Ishikawa (cell line): ENCODE measurements around the gene CD82.

Experiments used
- EGR1 ChIP-seq: IDR thresholded peaks from 2 replicates; pipeline ENCODE4 v1.6.1; 2012
- EP300 ChIP-seq: IDR thresholded peaks from 2 replicates; pipeline ENCODE4 v1.6.1; 2012; ENCODE audit warnings: borderline replicate concordance
- FOXM1 ChIP-seq: IDR thresholded peaks from 2 replicates; pipeline ENCODE4 v1.6.1; 2012; ENCODE audit warnings: low read depth, borderline replicate concordance
- MAX ChIP-seq: IDR thresholded peaks from 2 replicates; pipeline ENCODE4 v1.6.1; 2012
- NFIC ChIP-seq: IDR thresholded peaks from 2 replicates; pipeline ENCODE4 v1.6.1; 2012
- TEAD4 ChIP-seq: IDR thresholded peaks from 2 replicates; pipeline ENCODE4 v1.6.1; 2012
- USF1 ChIP-seq: IDR thresholded peaks from 2 replicates; pipeline ENCODE4 v1.6.1; 2012
- YY1 ChIP-seq: IDR thresholded peaks from 2 replicates; pipeline ENCODE4 v1.6.1; 2012; ENCODE audit warnings: low read depth
- TF ChIP-seq, protein P1 (sequence below): IDR thresholded peaks from 2 replicates; pipeline ENCODE4 v1.6.1; 2012; ENCODE audit warnings: low read depth, mild to moderate bottlenecking

DNA sequence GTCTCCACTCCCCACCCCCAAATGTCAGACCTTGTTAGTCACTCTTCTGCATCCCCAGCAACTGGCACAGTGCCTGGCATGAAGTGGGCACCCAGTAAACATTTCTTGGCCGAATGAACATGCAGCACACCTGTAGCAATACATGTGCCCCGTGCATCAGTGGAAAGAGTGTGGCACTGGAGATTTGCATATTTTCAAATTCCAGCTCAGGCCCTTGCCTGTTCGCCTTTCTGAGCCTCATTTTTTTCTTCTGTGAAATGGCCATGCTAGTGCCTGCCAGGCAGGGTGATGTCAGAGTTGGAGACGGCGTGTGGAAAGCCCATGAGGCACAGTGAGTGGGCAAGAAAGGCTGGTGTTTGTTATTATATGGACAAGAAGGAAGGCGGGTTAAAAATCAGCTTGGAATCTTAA is 38.7 kb downstream of the CD82 start:
- TF ChIP-seq EGR1 (no peak), EP300 (no peak), YY1 (no peak), MAX (no peak), FOXM1 (no peak), NFIC (no peak), USF1 (no peak), TEAD4 (no peak)
- TF ChIP-seq, protein P1, sequence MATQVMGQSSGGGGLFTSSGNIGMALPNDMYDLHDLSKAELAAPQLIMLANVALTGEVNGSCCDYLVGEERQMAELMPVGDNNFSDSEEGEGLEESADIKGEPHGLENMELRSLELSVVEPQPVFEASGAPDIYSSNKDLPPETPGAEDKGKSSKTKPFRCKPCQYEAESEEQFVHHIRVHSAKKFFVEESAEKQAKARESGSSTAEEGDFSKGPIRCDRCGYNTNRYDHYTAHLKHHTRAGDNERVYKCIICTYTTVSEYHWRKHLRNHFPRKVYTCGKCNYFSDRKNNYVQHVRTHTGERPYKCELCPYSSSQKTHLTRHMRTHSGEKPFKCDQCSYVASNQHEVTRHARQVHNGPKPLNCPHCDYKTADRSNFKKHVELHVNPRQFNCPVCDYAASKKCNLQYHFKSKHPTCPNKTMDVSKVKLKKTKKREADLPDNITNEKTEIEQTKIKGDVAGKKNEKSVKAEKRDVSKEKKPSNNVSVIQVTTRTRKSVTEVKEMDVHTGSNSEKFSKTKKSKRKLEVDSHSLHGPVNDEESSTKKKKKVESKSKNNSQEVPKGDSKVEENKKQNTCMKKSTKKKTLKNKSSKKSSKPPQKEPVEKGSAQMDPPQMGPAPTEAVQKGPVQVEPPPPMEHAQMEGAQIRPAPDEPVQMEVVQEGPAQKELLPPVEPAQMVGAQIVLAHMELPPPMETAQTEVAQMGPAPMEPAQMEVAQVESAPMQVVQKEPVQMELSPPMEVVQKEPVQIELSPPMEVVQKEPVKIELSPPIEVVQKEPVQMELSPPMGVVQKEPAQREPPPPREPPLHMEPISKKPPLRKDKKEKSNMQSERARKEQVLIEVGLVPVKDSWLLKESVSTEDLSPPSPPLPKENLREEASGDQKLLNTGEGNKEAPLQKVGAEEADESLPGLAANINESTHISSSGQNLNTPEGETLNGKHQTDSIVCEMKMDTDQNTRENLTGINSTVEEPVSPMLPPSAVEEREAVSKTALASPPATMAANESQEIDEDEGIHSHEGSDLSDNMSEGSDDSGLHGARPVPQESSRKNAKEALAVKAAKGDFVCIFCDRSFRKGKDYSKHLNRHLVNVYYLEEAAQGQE, result no peak
